OCI-LY1 (cell line): ENCODE results near the gene PCDHGA5.

Source experiments
- CTCF ChIP-seq: fragments of 200-600 bp; sonication (generic), shearing (Covaris generic); IDR thresholded peaks from 2 replicates; pipeline ENCODE4 v1.5.1; 2017; ENCODE audit warnings: mild to moderate bottlenecking, antibody characterized with exemption, low read length, moderate library complexity, mixed read lengths
- EZH2 ChIP-seq: fragments of 200-600 bp; sonication (generic), shearing (Covaris generic); IDR thresholded peaks from 2 replicates; pipeline ENCODE4 v1.8.0; 2017; ENCODE audit warnings: borderline replicate concordance, mixed run types, mild to moderate bottlenecking, antibody characterized with exemption, low read length, moderate library complexity, mixed read lengths

- no peak for TF ChIP-seq CTCF
- TF ChIP-seq EZH2: no peak
These were observed 39.4 kb downstream of the PCDHGA5 start for GRCh38 chr5:141403387-141403786.
